Heart left ventricle (tissue), 13 donors: ENCODE data around the gene CBFA2T3.

Experiments
- CTCF ChIP-seq, 12 donors: fragments of 200-600 bp; sonication (generic) in 4 of 12; IDR thresholded peaks; one replicate each; pipeline versions ENCODE4 v1.5.0 to v1.8.0; 2018 to 2022; ENCODE audit warnings: antibody characterized with exemption in 12 of 12, mild to moderate bottlenecking in 5 of 12
- POLR2A ChIP-seq, 2 donors: fragments of 450-650 bp; IDR thresholded peaks; one replicate each; pipeline ENCODE4 v1.6.1; 2017; ENCODE audit warnings: antibody characterized with exemption in 2 of 2, mild to moderate bottlenecking in 2 of 2, moderate library complexity in 2 of 2
- donor health status: ischemic (EF 13 %, LVEDD 7.1; RV severe dilation, severe dysfunction).
- donor health status: DM: no; HTN: yes; CAD: no.
- donor health status: DM: no; HTN: no; CAD: no.
- donor health status: ischemic (EF 25% LVEDD 6.9; RV normal size, moderate dysfunction).
- donor health status: ischemic (EF 25% LVEDD 5.7; RV mildly dilated, moderate dysfunction).
- donor health status: ischemic (EF 35%, LVEDD 5.7; RV mildly dilated, moderate dysfunction).
- donor health status: nonischemic (EF 11% LVEDD 7.7; RV severe dilation, severe dysfunction).
- donor health status: DM: yes; HTN: yes; CAD: no.
- donor health status: PGD.
- donor health status: ischemic (EF 29% LVEDD 5.4; RV normal size, mild dysfunction).
- donor health status: nonischemic (EF 23%, LVEDD 6.1; RV moderate dilation, normal function).

- TF ChIP-seq CTCF (IDR thresholded peaks at IDR 0.05): no peak
- TF ChIP-seq POLR2A (IDR thresholded peaks at IDR 0.05): no peak
Observed at GRCh38 chr16:88881675-88882357, 95.2 kb downstream of the CBFA2T3 start.
